Measurements from ENCODE around the gene MUS81.
"Not testable (repeated sequence)": the region's sequence is repeated elsewhere in the genome, so short reads cannot be mapped to it uniquely, and the experiment has no call there.

Gene MUS81

DNA sequence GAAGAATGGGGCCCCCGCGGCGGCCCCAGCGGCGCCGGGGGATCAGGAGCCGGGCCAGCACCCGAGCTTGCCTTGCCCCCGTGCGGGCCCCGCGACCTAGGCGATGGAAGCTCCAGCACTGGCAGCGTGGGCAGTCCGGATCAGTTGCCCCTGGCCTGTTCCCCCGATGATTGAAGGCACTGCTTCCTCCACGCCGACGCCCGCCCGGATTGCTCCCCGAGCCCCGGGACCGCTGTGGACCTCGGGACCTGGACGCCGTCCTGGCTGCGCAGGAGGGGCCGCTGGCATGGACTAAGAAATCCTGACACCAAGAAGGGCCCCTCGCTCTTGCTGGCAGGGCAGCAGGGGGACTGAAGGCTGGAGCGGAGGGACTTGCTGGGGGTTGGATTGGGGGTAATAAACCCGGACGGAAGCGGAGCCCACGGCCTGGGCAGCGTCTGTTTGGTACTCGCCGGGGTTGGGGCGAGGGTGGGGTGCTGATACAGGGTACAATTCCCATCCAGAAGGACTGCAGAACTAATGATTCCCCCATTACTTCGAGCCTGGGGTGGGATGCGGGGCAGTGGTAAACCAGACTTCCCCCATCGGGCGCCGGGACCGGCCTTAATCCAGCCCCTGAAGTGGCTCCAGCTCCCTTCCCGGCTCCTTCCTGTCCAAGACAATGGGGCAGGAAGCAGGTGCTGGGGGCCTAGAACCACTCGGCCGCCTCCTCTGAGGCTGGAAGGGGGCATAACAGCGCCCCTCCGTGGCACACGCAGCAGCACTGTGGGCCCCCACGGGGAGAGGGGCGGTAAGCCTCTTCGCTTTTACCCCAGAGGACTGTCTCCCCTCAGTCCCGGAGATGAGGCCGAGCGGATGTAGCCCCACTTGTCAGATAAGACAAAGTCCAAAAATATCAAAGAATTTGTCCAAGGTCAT lies 31.2 kb downstream of the MUS81 start:
- DNase-seq (ENCODE audit: low read depth, low spot score) = no peak

DNA sequence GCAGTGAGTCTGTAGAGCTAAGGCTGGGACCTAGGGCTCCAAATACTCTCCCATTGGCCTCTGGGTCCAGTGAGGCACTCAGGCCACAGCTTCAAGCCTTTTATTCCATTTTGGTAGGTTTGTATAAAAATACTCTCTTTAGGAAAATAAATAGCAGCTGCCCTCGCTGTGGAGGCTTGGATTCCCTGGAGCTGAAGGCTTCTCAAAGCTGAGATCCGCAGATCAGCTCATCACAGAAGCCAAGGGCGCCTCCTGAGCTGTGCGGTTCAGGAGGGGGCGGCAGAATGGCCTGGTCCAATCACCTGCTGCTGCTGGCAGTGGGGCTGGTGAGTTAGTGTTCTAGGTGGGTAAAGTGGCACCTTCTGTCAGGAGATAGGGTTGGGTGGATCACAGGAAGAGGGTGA lies 31.9 kb downstream of the MUS81 start:
- DNase-seq (ENCODE audit: low read depth, low spot score) = not testable (repeated sequence)

DNA sequence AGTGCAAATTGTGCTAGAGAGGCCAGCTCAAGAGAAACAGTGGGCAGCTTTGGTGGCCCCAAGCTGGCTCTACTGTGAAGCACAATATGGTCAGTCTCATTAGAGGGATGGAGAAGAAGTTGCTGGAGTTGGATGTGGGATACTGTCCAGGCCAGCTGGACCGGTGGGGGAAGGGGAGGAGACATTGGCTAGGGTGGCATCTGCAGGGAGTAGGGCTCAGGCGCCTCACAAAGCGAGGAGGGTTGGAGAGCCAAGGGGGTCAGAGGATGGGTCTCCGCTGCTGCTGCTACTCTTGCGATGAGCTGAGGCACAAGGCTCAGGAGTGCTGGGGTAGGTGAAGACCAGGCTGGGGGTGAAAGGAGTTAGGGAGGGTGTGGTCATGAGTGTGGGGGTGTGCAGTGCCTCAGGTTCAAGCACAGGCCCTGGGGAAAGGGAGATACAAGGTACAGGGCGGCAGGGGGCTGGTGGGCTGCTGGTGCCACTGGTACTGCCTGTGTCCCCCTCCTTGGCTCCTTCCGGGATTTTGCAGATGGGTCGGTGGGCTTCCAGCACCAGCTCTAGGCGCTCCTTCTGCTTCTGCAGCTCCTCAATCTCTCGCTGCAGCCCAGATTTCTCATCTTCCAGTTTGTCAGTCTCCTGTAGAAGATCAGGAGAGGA lies 32.6 kb downstream of the MUS81 start:
- DNase-seq (ENCODE audit: low read depth, low spot score) = no peak

DNA sequence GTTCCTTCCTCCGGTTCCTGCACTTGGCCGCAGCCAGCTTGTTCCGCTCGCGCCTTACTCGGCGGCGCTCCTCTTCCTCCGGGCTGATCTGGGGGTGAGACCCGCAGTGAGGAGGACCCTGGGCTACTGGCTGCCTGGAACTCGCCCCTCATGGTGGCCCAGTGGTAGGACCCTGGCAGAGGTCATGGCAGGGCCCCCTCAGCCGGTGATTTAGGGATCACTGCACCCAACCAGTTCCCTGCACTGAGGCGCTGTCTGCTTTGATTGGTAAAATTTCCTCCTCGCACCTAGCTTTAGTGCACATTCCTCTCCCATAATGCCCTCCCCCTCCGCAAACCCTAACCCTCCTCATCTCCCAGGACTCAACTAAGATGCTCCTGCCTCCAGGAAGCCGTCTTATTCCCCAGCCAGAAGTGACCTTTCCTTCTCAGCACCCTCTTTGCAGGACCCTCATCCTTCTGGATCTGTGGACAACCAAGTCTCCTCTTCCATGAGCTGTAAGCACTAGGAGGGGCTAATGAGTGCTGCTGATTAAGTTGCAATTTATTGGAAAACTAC lies 33.9 kb downstream of the MUS81 start:
- no peak for DNase-seq (ENCODE audit: low read depth, low spot score)

DNA sequence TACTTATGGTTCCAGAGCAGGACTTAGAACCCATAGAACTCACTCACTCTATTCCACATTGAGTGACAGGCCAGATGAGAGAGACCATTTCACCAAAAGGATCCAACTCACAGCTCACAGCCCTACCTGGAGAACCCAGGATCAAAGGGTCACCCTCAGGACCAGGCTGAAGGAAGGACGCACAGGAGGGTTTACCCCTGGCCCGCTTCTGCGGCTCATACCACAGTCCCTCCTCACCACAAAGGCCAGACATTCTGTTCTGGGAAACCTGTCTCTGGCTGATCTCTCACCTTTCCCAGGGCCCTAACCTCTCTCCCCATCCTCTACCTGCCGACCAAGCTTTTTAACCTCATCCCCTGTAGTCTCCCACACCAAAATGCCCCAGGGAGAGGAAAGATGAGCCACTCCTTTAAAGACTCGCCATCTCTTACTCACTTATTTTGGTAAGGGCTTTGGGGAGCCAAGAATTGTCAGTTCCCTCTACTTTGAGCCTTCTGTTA lies 35.3 kb downstream of the MUS81 start:
- DNase-seq (ENCODE audit: low read depth, low spot score) = no peak

DNA sequence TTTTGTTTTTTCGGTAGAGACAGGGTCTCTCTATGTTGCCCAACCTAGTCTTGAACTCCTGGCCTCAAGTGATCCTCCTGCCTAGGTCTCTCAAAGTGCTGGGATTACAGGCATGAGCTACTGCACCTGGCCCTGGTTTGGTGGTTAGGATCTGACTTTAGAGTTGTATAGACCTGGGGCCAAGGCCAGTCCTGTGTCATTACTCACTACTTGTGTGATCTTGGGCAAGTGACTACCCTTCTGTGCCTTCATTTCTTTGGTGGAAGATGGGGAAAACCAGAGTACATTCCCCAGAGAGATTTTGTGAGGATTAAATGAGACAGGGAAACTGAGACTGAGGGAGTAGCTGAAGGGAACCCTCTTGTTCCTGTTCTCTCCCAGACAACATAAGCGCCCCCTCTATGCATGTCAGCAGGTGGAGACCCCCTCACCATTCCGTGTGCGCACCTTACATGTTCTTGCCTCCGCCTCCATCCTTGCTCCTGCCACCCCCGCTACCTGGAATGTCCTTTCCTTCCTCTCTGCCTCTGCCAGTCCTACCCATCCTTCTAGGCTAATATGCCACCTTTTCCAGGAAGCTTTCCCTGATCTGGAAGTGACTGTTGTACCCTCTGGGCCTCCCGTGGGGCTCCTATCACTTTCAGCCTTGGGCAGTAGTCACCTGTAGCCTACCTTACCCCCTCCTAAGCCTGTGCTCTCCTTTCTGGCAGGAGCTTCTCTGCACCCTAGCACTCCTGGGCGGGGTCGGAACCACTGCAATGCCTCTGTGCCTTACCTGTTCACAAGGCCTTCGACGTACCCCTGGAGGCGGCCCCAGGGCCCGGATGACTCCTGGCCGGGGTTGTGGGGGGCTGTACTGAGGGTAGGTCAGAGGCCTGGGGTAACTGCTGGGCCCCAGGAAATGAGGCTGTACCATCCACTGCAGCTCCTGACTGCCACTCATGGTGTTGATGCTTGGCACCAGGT lies 36.1 kb downstream of the MUS81 start:
- no peak for DNase-seq (ENCODE audit: low read depth, low spot score)

DNA sequence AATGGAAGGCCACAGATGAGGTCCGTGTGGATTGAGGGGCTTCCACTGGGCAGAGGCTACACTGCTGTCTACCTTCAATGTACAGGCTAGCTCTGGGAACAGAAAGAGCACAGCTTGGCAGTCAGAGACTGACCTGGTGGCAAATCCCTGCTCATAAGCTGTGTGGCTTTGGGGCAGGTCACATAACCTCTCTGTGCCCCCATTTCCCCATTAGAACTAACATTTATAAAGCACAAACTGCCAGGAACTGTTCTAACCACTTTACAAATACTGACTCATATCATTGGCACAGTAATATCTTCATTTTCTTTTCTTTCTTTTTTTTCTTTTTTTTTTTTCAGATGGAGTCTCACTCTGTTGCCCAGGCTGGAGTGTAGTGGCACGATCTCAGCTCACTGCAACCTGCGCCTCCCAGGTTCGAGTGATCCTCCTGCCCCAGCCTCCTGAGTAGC lies 36.8 kb downstream of the MUS81 start:
- no peak for DNase-seq (ENCODE audit: low read depth, low spot score)

DNA sequence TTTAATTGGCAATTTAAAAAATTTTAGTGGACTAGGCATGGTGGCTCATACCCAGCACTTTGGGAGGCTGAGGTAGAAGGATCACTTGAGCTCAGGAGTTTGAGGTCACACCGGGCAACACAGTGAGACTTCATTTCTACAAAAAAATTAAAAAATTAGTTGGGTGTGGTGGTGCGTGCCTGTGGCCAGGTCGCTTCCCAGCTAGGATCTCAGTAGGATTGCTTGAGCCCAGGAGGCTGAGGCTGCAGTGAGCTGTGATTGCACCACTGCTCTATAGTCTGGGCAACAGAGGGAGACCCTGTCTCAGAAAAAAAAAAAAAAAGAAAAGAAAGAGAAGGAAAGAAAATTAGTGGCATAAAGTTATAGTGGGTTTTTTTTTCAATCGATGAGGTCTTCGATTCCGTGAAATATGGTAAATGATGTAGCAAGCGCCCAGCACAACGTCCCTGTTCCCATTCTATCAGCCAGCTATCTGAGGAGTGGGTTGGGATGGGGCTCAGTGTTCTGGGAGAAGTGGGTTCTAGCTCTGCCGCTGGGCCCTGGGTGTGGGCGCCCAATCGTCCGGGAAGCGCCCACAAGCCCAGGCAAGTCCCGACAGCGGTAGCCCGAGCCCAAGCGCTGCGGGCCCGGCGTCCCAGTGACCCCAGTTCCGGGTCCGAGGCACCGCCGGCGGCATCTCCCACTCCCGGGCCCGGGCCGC lies 38.6 kb downstream of the MUS81 start:
- no peak for DNase-seq (ENCODE audit: low read depth, low spot score)

DNA sequence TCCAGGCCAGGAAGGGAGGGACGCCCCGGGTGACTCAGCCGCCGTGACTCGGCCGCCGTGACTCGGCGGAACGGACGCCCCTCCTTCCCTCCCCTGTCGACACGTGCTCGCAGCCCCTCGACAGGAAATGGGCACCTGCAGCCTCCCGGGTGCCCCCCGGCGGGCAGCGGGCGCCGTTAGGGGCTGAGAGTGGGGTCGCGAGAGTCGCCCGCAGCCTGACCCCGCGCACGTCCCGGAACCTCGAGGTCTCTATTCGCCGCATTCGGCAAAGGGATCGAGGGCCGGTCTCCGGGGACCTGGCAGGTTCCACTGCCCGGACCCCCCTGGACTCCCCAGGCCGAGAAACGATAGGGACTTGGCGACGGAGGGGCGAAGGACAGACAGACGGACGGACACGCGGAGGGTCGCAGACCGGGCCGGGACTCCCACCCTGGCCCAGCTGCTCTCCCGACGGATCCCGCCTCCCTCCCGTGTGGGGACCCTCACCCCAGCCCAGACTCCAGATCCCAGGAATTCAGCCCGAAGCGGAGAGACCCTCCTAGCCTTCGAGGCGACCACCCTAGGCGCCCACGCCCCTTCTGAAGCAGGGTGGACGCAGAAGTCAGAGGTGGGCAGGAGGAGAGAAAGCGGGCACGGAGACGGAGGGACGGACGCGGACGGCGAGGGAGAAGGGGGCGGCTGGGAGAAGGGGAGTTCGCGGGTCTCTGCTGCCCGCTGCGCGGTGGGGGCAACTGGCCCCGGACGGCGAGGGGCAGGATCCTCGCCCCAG lies 39.3 kb downstream of the MUS81 start:
- no peak for DNase-seq (ENCODE audit: low read depth, low spot score)

DNA sequence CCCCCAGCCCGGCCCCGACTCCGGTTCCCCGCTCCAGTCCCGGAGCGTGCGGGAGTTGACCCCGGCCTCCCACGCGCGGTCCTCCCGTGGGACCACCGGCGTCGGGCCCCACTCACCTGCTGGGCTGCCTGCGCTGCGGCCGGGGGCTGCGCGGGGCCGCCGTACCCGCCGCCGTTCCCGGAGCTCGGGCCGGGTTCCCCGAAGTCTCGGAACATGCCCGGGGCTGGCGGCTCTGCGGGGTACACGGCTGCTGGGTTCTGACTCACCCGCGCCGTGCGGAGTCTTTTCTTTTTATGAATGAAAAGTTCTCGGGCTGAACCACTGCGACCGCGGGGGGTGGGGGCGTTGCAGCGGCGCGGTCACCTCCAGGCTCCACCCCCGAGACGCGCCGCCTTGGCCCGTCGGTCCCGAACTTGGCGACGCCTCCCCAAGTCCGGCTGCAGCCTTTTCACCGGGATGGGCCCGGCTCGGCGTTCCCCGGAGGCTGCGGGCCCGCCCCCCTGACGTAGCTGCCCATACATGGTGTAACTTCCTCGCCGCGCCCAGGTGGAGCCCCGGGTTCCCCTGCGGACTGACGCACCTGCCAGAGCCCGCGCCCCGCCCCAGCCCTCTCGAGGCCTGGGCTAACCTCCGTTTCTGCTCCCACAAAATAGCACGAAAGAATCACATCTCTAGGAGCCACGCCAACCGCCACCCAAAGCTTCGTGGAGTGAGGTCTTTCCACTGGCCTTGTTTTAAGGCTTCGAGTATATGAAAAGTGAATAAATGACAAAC lies 40.1 kb downstream of the MUS81 start, which contains the start of gene FOSL1:
FOSL1 (minus strand) TSS at position 264 of the 774 bp plus-strand sequence; CDS start at position 215, 49 bp downstream.
- DNase-seq (ENCODE audit: low read depth, low spot score) = peak; percentile 85

DNA sequence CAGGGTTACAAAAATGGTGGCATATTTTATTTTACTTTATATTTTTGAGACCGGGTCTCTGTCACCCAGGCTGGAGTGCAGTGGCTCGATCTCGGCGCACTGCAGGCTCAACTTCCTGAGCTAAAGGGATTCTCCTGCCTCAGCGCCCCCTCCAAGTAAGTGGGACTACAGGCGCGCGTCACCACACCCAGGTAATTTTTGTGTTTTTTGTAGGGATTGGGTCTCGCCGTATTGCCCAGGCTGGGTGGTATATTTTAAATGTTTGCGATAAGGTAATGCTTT lies 40.6 kb downstream of the MUS81 start:
- no peak for DNase-seq (ENCODE audit: low read depth, low spot score)

DNA sequence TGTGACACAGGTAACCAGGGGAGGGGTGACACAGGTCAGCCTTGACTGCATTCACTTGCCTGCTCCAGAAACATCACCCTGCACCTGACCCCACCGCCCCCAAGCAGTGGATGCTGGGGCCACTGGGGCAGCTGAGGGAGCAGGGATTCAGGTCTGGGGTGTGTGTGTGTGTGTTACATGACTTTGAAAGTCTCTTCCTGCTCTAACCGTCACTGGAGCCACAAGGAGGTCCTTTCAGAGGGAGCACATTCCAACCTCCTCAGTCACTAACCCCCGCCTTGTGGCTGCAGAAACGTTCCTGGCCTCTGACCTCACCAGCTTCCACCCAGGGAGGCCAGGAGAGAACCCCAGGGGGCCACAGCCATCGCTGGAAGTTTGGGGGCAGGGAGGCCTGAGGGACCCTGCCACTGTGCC lies 42.8 kb downstream of the MUS81 start:
- DNase-seq (ENCODE audit: low read depth, low spot score) = no peak

DNA sequence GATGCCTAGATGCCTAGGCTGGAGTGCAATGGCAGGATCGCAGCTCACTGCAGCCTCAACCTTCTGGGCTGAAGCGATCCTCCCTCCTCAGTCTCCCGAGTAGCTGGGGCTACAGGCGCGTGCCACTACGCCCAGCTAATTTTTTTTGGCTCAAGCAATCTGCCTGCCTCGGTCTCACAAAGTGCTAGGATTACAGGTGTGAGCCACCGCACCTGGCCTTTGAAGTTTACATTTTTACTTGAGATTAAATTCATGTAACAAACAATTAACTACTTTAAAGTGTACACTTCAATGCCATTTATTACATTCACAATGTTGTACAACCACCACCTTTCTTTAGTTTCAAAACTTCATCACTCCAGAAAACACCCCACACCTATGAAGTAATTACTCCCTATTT lies 43.5 kb downstream of the MUS81 start:
- no peak for DNase-seq (ENCODE audit: low read depth, low spot score)

DNA sequence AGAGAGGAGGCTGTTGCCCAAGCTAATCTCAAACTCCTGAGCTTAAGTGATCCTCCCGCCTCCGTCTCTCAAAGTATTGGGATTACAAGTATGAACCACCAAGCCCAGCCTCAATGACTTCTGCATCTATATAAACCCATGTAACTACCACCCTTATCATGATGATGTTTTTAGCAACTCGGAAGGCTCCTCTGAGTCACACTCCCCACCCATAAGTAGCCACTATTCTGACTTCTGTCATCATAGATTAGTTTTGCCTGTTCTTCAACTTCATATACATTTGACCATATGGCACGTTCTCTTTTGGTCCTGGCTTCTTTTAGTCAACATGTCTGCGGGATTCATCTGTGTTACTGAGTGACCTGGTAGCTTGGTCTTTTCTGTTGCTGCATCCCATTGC lies 46.4 kb downstream of the MUS81 start:
- no peak for DNase-seq (ENCODE audit: low read depth, low spot score)

DNA sequence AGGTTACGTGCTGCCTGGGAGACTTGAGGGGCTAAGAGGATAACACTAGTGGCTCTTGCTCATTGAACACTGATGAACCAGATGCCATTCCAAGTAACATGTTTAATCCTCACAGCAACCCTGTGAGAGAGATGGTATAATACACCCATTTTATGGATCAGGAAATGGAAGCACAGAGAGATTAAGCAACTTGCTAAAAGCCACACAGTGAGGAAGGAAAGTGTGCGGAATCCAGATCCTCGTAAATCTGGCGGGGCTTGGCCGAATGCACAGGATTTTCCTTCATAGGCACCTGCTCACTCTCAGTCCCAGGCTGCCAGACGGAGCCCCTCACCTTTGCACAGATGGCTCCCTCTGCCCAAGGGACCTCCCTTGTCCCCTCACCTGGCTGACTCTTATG lies 47.6 kb downstream of the MUS81 start:
- DNase-seq (ENCODE audit: low read depth, low spot score) = no peak

DNA sequence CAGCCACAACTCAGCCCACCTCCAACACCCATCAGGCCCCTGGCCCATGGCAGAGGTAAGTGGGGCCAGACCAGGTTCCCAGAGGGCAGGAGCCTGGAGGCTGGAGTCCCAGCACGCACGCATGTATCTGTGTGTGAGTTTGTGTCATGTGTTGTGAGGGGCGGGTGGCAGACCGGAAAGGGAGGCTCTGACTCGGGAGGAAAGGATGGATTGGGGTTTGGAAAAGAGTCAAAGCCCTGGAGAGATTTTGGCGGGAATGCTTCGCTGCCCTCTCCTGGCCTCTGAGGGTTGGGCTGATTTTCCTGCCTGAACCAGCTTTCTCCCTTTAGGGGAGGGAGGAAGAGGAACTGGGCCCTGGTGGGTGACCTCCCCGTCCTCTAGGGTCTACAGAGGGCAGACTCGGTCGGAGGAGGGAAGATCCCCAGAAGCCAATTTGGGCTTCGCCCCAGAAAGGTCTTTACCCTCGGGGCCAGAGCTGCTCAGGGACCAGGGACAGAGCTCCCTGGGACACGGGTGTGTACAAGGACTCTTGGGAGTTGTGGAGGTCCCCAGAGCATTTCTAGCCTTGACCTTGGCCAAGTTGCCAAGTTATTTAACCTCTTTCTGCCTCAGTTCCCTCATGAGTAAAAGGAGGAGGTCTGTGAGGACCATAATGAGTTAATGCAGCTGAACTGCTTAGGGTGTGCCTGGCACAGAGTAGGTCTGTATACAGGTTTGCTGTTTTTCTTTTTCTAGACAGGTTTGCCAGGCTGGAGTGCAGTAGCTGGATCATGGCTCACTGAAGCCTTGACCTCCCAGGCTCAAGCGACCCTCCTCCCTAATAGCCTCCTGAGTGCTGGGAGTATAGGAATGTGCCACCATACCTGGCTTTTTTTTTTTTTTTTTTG lies 51.7 kb downstream of the MUS81 start:
- DNase-seq (ENCODE audit: low read depth, low spot score) = no peak

DNA sequence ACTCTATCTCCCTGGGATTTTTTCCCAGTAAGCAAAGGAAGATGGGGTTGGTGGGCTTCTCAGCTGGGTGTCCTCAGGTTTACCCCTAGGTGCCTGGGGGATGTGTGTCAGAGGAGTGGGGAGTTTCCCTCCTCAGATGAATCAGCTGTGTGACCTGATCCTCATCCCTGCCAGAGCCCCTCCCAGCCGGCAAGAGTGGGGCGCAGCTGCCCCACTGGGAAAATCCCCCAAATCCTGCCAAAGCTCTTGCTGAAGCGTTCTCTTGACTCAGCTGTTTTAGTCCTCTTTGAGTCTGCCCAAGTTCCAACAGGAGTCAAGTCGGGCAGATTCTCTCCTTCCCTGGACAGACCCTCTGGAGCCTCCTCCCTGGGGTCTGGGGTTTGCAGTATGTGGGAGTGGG lies 52.6 kb downstream of the MUS81 start:
- no peak for DNase-seq (ENCODE audit: low read depth, low spot score)

DNA sequence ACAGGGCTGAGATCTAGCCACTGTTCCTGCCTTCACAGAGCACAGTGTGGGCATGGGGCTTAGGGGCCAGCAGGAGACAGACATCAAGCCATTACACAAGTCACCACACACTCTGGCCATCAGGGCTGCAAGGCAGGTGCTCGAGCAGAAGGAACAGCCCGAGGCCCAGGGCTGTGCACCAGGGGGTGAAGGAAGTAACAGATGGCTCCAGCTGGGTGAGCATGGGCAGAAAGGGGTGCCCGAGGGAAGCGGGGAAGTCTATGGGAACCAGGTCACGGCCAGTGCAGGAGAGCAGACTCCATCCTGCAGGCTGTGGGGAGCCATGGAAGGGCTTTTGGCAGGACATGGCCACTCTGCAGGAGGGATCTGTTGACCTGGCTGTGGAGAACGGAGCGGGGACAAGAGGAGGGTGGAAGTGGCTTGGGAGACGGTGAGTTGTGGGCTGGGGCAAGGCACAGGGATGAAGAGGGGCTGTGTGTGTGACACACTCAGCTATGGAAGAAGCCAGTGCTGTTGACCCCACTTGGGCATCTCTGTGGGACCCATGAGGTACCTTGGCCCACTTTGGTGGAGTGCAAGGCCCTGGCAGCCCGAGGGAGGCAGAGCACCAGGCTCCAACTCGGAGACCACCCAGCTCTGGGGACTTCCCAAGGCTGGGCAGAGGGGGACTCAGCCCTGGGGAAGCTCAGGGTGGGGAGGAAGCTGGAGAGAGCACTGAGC lies 55.0 kb downstream of the MUS81 start:
- DNase-seq (ENCODE audit: low read depth, low spot score) = no peak
